HG03175 (cell line): ENCODE results near the gene VPS16.
"Not testable (repeated sequence)": the region's sequence is repeated elsewhere in the genome, so short reads cannot be mapped to it uniquely, and the experiment has no call there.

ENCODE experiments used
- ATAC-seq: cut with Tn5 transposase; IDR thresholded peaks from one replicate; pipeline ENCODE4 v1.9.1; 2021; ENCODE audit warnings: mild to moderate bottlenecking, moderate library complexity; ENCODE audit not compliant: unreplicated experiment

VPS16 gene

DNA sequence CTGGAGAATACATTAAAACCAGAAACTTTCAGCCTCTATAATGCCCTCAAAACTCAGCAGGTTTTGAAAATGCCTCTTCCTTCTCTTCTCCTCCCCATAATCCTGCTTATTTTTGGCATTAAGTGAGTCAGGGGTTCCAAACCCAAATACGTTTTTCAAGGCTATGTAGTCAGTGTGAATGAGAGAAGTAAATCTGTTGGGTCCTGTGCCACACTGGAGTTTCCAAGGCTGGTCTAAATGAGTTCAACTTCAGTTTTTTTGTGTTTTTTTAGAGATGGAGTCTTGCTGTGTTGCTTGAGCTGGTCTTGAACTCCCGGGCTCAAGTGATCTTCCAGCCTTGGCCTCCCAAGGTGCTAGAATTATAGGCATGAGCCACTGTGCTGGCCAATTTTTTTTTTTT, 53.7 kb downstream of the VPS16 start:
- ATAC-seq, result no peak

DNA sequence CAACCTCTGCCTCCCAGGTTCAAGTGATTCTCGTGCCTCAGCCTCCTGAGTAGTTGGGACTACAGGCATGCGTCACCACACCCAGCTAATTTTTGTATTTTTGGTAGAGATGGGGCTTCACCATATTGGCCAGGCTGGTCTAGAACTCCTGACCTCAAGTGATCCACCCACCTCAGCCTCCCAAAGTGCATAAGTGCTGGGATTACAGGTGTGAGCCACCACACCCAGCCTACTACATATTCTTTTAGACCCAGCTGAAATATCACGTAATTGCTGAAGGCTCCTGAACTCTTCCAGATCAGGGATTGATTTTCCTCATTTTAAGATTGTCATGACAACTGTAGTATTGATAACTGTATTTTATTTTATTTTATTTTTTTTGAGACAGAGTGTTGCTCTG, 54.6 kb downstream of the VPS16 start:
- ATAC-seq, result not testable (repeated sequence)

- no peak for ATAC-seq
These were observed 58.7 kb downstream of the VPS16 start for GRCh38 chr20:2899243-2899642.

DNA sequence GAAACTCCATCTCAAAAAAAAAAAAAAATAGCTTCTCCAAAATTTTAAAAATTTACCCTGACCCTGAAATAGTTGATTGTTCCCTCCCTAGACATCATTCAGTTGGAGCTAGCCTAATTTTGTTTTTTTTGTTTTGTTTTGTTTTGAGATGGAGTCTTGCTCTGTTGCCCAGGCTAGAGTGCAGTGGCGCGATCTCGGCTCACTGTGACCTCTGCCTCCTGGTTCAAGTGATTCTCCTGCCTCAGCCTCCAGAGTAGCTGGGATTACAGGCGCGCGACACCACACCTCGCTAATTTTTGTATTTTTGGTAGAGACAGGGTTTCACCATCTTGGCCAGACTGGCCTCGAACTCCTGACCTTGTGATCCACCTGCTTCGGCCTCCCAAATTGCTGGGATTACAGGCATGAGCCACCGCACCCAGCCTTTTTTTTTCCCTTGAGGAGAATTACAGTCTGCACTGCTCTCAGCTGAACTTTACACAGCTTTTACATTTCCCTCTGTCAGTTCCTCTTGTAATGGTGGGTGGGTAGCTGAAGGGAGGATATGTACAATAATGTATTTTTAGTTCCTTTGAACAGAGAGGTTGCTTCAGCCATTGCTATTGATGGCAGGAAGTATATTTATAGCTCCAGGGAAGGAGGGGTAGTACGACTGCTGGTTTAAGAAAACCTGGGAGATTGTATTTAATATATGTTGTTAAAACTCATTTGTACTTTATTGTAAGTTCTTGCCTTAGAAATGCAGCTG, 60.5 kb downstream of the VPS16 start:
- no peak for ATAC-seq

DNA sequence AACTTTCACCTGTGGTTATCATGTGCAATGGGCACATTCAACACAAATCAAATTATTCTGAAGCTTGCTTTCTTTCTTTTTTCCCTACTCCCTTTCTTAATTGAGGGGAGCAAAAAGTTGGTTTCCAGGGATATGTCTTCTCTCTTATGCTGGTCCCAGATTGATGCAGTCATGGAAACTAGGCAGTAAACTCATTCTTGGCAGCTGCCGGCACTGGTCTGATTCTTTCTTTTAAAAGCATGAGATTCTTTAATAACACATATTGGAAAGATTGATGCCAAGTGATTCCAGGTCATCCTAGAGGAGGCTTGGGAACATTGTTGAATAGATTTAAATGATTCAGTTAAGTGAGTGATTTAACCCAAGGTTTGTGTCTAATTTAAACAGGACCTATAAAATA, 61.7 kb downstream of the VPS16 start:
- ATAC-seq, result no peak

- no peak for ATAC-seq
These were observed 62.3 kb downstream of the VPS16 start for GRCh38 chr20:2902818-2903217.

DNA sequence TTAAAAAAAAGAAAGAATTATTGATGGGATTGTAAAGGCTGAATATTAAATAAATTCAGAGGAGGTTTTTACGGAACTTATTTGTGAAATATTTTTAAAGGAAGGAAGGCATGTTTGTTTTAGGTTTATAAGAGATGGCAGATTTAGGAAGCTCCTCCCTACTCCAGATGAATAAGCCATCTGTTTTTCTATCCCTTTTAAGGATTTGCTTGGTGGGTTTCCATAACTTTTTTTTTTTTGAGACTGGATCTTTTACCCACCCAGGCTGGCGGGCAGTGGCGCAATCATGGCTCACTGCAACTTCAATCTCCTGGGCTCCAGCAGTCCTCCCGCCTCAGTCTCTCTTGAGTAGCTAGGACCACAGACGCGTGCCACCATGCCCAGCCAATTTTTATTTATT, 63.1 kb downstream of the VPS16 start:
- ATAC-seq, result no peak

DNA sequence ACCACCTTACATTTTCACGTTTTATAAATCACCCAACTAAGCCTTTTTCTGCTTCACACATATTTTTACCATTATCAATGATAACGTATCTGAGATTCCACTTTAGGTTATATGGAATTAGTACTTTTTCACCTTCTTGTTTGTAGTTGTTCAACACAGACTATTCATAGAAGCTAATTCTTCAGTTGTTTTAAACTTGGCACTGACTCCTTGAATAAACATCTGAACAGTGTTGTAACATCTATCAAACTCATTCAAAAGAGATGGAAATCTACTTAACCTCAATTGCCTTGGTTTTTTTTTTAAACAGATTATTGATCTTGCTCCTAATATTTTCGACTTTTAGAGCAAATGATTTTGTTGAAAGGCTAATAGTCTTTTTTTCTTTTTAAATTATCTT, 67.0 kb downstream of the VPS16 start:
- no peak for ATAC-seq

DNA sequence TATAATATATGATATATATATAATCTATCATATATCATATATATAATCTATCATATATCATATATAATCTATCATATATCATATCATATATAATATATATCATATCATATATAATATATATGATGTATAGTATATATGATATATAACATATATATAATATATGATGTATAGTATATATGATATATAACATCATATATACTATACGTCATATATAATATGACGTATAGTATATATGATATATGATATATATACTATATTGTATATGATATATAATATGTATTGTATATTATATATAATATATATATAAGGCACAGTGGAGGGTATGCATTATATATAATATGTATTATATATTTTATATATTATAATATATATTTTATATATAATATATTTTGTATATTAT, 69.4 kb downstream of the VPS16 start:
- no peak for ATAC-seq

GRCh38 chr20:2911200-2911599, 70.7 kb downstream of the VPS16 start:
- ATAC-seq, result no peak

DNA sequence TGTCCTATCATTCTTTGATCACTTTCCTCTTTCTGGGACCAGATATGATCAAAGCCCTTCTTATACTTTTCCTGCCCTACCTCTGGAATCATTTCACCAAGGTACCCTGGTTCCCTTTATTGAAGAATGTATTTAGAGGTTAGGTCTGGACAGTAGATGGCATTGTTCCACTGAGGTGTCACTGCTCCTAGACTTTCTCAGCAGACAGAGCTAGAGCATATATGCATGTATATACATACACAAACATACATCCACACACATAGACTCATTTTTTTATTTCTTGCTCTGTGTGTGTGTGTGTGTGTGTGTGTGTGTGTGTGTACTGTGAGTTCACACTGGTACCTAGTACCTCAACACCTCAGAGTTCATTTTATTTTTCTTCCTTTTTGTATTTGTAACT, 73.6 kb downstream of the VPS16 start:
- no peak for ATAC-seq
